ENCODE data around the gene IGFBP1. TPM values are rescaled to one million over a fixed set of nuclear protein-coding genes. Genes with fewer than 3 reads are reported as not detected.

Gene IGFBP1
- total and polyA plus RNA-seq, 2 of the 13 experiments (the other 11 are each of a cell fraction or from before 2014, with no cell fraction given) = 5.4 to 885 TPM

DNA sequence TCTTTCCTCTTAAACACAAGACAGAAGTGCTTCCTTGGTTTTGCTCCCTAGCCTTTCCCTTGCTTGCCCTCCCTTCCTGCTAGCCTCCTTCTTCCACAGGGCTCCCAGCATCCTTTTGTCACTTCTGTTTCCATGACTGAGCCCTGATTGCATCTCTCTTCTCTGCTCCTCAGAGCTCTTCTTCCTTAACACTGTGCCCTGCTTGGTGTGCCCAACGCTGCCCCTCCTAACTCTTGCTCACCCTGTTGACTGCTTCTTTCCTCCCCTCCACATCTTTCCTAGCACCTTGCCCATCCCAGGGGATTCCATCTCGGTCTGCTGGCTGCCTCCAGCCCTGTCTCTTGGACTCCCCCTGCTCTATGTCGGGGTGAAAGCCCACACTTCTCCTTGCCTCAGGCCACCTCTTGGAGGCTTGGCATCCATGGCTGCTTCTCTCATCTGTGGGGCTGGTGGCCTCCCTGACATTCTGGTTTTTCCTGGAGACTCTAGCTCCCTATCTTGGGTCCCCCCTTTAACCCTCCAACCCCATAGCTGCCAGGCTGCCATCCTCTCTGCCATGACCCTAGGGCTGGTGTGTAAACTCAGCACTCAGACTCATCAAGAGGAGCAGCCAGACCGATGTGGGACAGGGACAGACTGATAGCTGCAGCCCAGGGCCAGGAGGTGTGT lies 5.8 kb downstream of the IGFBP1 start (continued):
- TF ChIP-seq PAX8 (CRISPR knock-in tag; IDR thresholded peaks at IDR 0.05; ENCODE audit: borderline replicate concordance) (no peak), ZBTB7A (CRISPR knock-in tag; IDR thresholded peaks at IDR 0.05) (peak; percentile 30), HNRNPLL (IDR thresholded peaks at IDR 0.05; ENCODE audit: low read depth, low read length, poor library complexity, severe bottlenecking) (no peak), JUND (CRISPR knock-in tag; IDR thresholded peaks at IDR 0.05) (no peak), KLF9 (CRISPR knock-in tag; IDR thresholded peaks at IDR 0.05; ENCODE audit: low read depth) (no peak), HIVEP1 (CRISPR knock-in tag; IDR thresholded peaks at IDR 0.05) (peak; percentile 65), ZNF230 (CRISPR knock-in tag; IDR thresholded peaks at IDR 0.05) (peak; percentile 75; the same call in 1 of the 2 replicates), SRY (CRISPR knock-in tag; IDR thresholded peaks at IDR 0.05) (peak; percentile 71; the same call in 1 of the 2 replicates), ELF4 (CRISPR knock-in tag; IDR thresholded peaks at IDR 0.05; ENCODE audit: borderline replicate concordance) (no peak), ZKSCAN5 (CRISPR knock-in tag; IDR thresholded peaks at IDR 0.05) (peak; percentile 51; the same call in 1 of the 2 replicates), CREB1 (IDR thresholded peaks at IDR 0.05) (no peak), CREB1 (CRISPR knock-in tag; IDR thresholded peaks at IDR 0.05) (no peak), KDM1A (CRISPR knock-in tag; IDR thresholded peaks at IDR 0.05) (no peak), ZNF343 (CRISPR knock-in tag; IDR thresholded peaks at IDR 0.05) (no peak), ZSCAN25 (CRISPR knock-in tag; IDR thresholded peaks at IDR 0.05) (0 out of 2 replicates have a peak, but pooled peaks have one; percentile 4), ZNF234 (CRISPR knock-in tag; conservative IDR thresholded peaks at IDR 0.05) (no peak), ZNF605 (CRISPR knock-in tag; IDR thresholded peaks at IDR 0.05) (peak; percentile 96), ZNF816 (CRISPR knock-in tag; IDR thresholded peaks at IDR 0.05; ENCODE audit: borderline replicate concordance) (peak; percentile 88; the same call in 1 of the 2 replicates), CHCHD3 (CRISPR knock-in tag; IDR thresholded peaks at IDR 0.05) (peak; percentile 53; the same call in 1 of the 2 replicates)
- TF ChIP-seq, protein P1, sequence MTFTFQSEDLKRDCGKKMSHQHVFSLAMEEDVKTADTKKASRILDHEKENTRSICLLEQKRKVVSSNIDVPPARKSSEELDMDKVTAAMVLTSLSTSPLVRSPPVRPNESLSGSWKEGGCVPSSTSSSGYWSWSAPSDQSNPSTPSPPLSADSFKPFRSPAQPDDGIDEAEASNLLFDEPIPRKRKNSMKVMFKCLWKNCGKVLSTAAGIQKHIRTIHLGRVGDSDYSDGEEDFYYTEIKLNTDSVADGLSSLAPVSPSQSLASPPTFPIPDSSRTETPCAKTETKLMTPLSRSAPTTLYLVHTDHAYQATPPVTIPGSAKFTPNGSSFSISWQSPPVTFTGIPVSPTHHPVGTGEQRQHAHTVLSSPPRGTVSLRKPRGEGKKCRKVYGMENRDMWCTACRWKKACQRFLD (CRISPR knock-in tag; IDR thresholded peaks at IDR 0.05; ENCODE audit: borderline replicate concordance) = no peak
- TF ChIP-seq, protein P2, sequence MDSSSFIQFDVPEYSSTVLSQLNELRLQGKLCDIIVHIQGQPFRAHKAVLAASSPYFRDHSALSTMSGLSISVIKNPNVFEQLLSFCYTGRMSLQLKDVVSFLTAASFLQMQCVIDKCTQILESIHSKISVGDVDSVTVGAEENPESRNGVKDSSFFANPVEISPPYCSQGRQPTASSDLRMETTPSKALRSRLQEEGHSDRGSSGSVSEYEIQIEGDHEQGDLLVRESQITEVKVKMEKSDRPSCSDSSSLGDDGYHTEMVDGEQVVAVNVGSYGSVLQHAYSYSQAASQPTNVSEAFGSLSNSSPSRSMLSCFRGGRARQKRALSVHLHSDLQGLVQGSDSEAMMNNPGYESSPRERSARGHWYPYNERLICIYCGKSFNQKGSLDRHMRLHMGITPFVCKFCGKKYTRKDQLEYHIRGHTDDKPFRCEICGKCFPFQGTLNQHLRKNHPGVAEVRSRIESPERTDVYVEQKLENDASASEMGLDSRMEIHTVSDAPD (CRISPR knock-in tag; IDR thresholded peaks at IDR 0.05) = 0 out of 2 replicates have a peak, but pooled peaks have one; percentile 59
- TF ChIP-seq, protein P3, sequence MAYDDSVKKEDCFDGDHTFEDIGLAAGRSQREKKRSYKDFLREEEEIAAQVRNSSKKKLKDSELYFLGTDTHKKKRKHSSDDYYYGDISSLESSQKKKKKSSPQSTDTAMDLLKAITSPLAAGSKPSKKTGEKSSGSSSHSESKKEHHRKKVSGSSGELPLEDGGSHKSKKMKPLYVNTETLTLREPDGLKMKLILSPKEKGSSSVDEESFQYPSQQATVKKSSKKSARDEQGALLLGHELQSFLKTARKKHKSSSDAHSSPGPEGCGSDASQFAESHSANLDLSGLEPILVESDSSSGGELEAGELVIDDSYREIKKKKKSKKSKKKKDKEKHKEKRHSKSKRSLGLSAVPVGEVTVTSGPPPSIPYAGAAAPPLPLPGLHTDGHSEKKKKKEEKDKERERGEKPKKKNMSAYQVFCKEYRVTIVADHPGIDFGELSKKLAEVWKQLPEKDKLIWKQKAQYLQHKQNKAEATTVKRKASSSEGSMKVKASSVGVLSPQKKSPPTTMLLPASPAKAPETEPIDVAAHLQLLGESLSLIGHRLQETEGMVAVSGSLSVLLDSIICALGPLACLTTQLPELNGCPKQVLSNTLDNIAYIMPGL (CRISPR knock-in tag; IDR thresholded peaks at IDR 0.05; ENCODE audit: borderline replicate concordance in 1 of 2, low read depth in 1 of 2) = peak; percentile 5 to 51; a peak in 2 of 4 replicates
- TF ChIP-seq, protein P4, sequence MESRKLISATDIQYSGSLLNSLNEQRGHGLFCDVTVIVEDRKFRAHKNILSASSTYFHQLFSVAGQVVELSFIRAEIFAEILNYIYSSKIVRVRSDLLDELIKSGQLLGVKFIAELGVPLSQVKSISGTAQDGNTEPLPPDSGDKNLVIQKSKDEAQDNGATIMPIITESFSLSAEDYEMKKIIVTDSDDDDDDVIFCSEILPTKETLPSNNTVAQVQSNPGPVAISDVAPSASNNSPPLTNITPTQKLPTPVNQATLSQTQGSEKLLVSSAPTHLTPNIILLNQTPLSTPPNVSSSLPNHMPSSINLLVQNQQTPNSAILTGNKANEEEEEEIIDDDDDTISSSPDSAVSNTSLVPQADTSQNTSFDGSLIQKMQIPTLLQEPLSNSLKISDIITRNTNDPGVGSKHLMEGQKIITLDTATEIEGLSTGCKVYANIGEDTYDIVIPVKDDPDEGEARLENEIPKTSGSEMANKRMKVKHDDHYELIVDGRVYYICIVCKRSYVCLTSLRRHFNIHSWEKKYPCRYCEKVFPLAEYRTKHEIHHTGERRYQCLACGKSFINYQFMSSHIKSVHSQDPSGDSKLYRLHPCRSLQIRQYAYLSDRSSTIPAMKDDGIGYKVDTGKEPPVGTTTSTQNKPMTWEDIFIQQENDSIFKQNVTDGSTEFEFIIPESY (CRISPR knock-in tag; IDR thresholded peaks at IDR 0.05) = peak; percentile 15; the same call in 1 of the 2 replicates

Measured in HepG2 (cell line).